Immature natural killer cell (primary cell): ENCODE data around the gene KCNQ1. TPM values are rescaled to one million over a fixed set of nuclear protein-coding genes. Genes with fewer than 3 reads are reported as not detected.

ENCODE experiments used
- DNase-seq, 3 donors: peaks; one replicate each; pipeline ENCODE4 v3.0.0; 2022; ENCODE audit warnings: mixed read lengths in 1 of 3
- H3K27ac Mint-ChIP-seq, 6 donors: one replicate each; pipeline ENCODE4 v1.8.0; 2020; ENCODE audit warnings: mixed read lengths in 6 of 6, mild to moderate bottlenecking in 5 of 6, inconsistent platforms in 4 of 6, moderate library complexity in 3 of 6
- H3K27me3 Mint-ChIP-seq, 3 donors: one replicate each; pipeline ENCODE4 v1.8.0; 2020 to 2021; ENCODE audit warnings: low read depth in 3 of 3, mild to moderate bottlenecking in 3 of 3, mixed read lengths in 3 of 3, moderate library complexity in 3 of 3, inconsistent platforms in 1 of 3
- H3K36me3 Mint-ChIP-seq, 3 donors: one replicate each; pipeline ENCODE4 v1.8.0; 2020; ENCODE audit warnings: mixed read lengths in 3 of 3, inconsistent platforms in 2 of 3, mild to moderate bottlenecking in 2 of 3
- H3K4me1 Mint-ChIP-seq, 2 donors: one replicate each; pipeline ENCODE4 v1.8.0; 2020; ENCODE audit warnings: inconsistent platforms in 2 of 2, mild to moderate bottlenecking in 2 of 2, mixed read lengths in 2 of 2, moderate library complexity in 1 of 2
- H3K4me3 Mint-ChIP-seq, 5 donors: one replicate each; pipeline ENCODE4 v1.8.0; 2020; ENCODE audit warnings: mild to moderate bottlenecking in 5 of 5, mixed read lengths in 5 of 5, inconsistent platforms in 3 of 5, moderate library complexity in 3 of 5
- H3K9me3 Mint-ChIP-seq, 6 donors: one replicate each; pipeline ENCODE4 v1.8.0; 2020; ENCODE audit warnings: mild to moderate bottlenecking in 6 of 6, mixed read lengths in 6 of 6, inconsistent platforms in 4 of 6, moderate library complexity in 3 of 6
- polyA plus RNA-seq, 3 donors: library from polyadenylated mRNA; unstranded; fragments of 300-500 nt; fragmentation: Illumina TruSeq; gene quantifications; one replicate each; pipeline ENCODE4 v1.2.3, GENCODE V29; 2021

KCNQ1 gene
- polyA plus RNA-seq, 3 donors from 2014 or later = 0.13 to 1.1 (median 0.73) TPM

DNA sequence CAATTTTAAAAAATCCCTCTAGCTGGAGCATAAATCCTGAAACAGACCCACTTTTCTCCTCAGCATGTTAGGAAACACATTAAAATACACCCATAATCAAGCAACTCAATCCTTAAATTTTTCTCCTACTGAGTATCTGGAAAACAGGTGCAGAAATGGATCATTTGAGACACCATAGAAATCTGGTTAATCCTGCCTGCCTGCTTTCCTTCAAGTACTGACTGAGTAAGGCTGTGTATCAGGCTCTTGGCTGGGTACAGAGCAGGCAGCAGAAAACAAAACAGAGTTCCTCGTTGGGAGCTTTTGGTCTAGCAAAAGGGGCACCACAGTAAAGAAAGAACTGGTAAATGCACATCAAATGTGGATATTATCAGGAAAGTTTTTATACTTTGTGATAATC lies 253.1 kb downstream of the KCNQ1 start:
- no peak overlapping the region for H3K27ac Mint-ChIP-seq
- H3K9me3 Mint-ChIP-seq = no peaks in the 10 kb centered on the region
- no peaks in the 10 kb centered on the region for H3K36me3 Mint-ChIP-seq
- peaks cover 13 to 18% of the 10 kb centered on the region in 2 donors for H3K4me1 Mint-ChIP-seq
- H3K4me3 Mint-ChIP-seq = peak overlapping the region in 3 of 5 donors; percentile 8 to 87 (median 80)
- DNase-seq = no peak
- peaks cover 9 to 13% (median 9%) of the 10 kb centered on the region in 3 donors for H3K27me3 Mint-ChIP-seq

DNA sequence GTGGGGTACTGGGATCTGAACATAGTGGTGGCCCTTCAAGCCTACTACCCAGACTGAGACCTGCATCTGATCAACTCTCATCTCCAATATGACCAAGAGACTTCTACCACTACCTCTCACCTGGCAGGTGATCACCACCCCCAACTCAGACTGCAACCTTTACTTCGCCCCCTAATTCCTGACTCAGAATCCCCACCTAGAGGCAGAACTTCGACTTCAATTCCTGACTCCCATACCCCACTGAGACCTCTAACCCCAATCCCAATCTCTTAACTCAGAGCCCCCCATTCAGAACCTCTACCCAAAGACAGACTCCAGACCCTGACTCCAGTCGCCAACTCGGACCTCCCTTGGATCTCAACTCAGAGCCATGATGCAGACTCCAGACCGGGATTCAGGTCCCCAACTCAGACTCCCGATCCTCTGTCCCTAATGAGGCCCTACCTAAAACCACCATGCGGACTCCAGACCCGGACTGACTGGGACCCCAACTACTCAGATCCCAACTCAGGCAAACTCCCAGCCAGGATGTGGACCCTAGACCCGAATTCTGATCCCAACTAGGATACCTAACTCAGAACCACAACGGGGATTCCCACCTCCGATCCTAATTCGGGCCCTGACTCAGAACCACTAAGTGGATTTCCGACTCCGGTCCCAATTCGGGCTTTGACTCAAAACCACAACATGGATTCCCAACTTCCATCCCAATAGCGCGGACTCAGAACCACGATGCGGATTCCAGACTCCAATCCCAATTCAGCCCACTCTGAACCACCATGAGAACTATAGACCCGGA lies 253.8 kb downstream of the KCNQ1 start:
- no peaks in the 10 kb centered on the region for H3K36me3 Mint-ChIP-seq
- peak overlapping the region in 2 of 6 donors; percentile 14 to 57 for H3K27ac Mint-ChIP-seq
- no peaks in the 10 kb centered on the region for H3K9me3 Mint-ChIP-seq
- peaks cover 13 to 18% of the 10 kb centered on the region in 2 donors for H3K4me1 Mint-ChIP-seq
- DNase-seq = no peak
- H3K27me3 Mint-ChIP-seq = peaks cover 9 to 13% (median 9%) of the 10 kb centered on the region in 3 donors
- H3K4me3 Mint-ChIP-seq = peak overlapping the region; percentile 77 to 87 (median 80)

DNA sequence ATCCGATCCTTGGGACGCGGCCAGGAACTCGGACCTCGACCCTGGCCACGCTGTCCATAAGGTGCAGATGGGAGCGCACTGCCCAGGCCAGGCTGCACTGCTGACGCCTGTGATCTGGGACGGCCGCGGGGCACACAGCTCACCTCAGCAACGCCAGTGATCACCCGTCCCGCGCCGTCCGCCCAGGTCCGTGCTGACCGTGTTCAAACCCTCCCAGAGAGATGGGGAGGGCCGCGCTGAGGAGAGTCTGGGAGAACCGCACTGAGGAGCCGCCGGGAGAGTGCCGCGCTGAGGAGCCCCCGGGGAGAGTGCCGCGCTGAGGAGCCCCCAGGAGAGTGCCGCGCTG lies 254.3 kb downstream of the KCNQ1 start:
- Mint-ChIP-seq H3K4me3 (peak overlapping the region; percentile 77 to 87 (median 80)), H3K27me3 (peaks cover 9 to 14% (median 9%) of the 10 kb centered on the region in 3 donors), H3K27ac (peak overlapping the region in 1 of 6 donors; percentile 57), H3K9me3 (no peaks in the 10 kb centered on the region), H3K4me1 (peaks cover 13 to 15% of the 10 kb centered on the region in 2 donors), H3K36me3 (no peaks in the 10 kb centered on the region)
- DNase-seq = no peak

DNA sequence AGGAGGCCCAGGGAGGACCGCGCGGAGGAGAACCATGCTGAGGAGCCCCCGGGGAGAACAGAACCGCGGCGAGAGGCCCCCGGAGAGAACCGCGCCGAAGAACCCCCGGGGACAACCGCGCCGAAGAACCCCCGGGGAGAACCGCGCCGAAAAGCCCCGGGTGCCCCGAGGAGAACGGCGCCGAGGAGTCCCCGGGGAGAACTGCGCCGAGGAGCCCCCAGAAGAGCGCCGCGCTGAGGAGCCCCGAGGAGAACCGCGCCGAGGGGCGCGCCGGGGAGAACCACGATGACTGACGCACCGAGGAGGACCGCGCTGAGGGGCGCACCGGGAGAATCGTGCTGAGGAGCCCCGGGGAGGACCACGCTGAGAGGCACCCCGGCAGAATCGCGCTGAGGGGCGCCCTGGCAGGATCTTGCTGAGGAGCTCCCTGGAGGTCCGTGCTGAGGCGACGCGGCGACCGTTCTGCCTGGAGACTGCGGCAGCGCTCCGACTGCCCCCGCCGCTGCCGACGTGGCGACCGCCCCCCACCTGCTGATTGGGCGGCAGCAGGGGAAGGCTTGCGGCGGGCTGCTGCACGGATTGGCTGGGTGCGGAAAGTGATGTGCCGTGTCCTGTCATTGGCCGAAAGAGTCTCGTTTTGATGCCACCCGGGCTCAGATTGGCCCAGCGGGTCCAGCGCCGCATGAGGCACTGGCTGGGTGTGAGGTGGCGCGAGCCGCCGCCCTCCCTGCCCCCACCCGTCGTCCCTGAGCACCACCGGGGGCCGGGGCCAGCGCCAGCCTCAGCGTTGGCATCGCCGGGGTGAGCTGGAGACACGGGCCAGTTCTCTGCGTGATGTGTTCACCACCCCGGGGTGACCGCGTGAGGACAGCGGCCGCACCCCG lies 255.0 kb downstream of the KCNQ1 start, which contains the start of gene KCNQ1OT1:
TSS of gene KCNQ1OT1 (minus strand) at position 464 of the 884 bp plus-strand sequence.
- peak within 1 kb of the TSS; percentile 77 to 87 (median 80) for H3K4me3 Mint-ChIP-seq
- H3K4me1 Mint-ChIP-seq = peaks cover 11 to 13% of the 10 kb centered on the region in 2 donors
- DNase-seq = peak; percentile 89 to 91 (median 90)
- peak within 1 kb of the TSS in 3 of 6 donors; percentile 55 to 67 (median 57) for H3K27ac Mint-ChIP-seq
- H3K27me3 Mint-ChIP-seq = peaks cover 9 to 16% (median 11%) of the 10 kb centered on the region in 3 donors
- H3K36me3 Mint-ChIP-seq = no peaks in the 10 kb centered on the region
- H3K9me3 Mint-ChIP-seq = no peaks in the 10 kb centered on the region

DNA sequence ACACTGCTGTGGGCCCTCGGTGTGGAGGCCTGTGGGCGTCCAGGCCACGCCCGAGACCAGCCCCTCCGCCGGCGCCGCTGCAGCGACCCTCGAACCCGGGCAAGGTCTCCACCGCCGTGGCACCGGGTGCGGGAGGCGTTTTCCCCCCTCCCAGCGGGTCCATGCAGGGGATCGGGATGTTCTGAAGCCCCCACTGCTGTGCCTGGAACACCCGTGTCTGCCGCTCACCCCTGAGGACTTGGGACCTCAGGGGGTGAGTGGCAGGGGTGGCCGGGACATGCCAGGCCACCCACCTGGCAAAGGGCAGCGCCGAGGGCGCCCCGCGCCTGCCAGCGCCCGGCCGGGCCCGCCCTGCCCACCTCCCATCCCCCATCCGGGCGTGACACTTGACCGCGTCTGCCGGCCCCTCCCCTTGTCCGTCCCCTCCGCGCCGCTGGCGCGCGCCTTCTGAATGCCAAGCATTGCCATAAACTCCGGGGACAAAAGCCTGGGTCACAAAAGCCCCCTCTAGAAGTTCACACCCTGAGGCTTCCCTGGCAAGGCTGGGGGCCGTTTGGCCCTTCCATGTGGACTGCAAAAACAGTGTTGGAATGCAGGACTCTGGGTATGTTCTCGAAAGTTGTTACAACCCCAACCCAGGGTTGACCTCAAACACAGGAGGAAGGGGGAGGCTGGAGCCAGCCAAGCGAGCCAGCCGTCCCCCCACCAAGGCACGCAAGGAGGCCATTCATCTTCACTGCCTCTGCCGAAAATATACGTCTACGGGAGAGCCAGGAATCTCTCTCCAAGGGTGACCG lies 255.8 kb downstream of the KCNQ1 start:
- Mint-ChIP-seq H3K27me3 (peaks cover 9 to 16% (median 9%) of the 10 kb centered on the region in 3 donors), H3K9me3 (no peaks in the 10 kb centered on the region), H3K4me1 (peaks cover 11 to 13% of the 10 kb centered on the region in 2 donors), H3K36me3 (no peaks in the 10 kb centered on the region), H3K27ac (peak overlapping the region in 2 of 6 donors; percentile 14 to 34), H3K4me3 (peak overlapping the region; percentile 49 to 87 (median 77))
- peak; percentile 24 to 37 (median 34) for DNase-seq

DNA sequence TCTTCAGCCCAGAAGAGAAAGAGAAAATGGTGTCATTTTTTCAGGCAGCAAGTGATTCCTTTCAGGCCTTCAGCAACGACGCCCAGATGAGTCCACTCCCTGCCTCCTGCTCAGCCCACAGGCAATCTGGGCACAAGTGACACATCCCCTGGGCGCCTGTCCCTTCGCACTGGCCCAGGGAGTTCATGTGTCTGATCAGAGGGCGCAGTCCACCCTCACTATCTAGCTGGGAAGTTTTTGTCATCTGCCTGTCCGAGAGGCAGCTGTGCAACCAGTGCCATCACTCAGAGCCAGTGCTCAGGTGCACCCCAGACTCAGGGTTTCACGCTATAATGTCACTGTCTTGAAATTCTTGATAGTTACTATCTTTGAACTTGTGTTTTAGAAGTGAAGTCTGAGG lies 256.4 kb downstream of the KCNQ1 start:
- Mint-ChIP-seq H3K36me3 (no peaks in the 10 kb centered on the region), H3K27ac (peak overlapping the region in 2 of 6 donors; percentile 28 to 34), H3K4me3 (peak overlapping the region in 4 of 5 donors; percentile 60 to 74 (median 67)), H3K9me3 (no peaks in the 10 kb centered on the region), H3K27me3 (peaks cover 9 to 16% (median 9%) of the 10 kb centered on the region in 3 donors), H3K4me1 (peaks cover 11 to 13% of the 10 kb centered on the region in 2 donors)
- no peak for DNase-seq

DNA sequence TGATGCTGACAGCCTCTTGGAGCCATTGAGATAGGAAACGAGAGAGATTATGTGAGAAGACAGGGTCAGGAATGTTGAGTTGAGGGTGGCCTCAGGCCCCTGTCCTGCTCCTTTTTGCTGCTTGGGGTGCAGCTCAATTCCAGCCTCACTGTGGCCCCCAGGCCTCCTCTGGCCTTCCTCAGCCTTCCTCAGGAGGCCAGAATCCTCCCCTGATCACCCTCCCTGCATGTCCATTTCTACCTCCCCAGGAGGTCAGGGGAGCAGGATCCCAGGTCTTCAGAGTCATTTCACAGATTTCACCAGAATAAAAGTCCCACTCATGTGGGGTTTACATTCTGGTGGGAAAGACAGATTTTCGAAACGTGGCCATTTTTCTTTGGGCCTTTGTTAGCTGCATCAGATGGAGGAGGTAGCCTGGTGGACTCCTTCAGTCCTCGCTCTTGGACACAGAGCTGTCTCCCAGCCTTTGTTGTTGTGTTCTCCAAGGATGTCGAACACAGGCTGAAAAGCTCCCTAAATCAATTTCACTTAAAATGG lies 257.2 kb downstream of the KCNQ1 start:
- no peak for DNase-seq
- Mint-ChIP-seq H3K27ac (peak overlapping the region in 1 of 6 donors; percentile 55), H3K4me3 (peak overlapping the region in 4 of 5 donors; percentile 47 to 68 (median 63)), H3K27me3 (peaks cover 9 to 18% (median 9%) of the 10 kb centered on the region in 3 donors), H3K4me1 (peaks cover 11 to 13% of the 10 kb centered on the region in 2 donors), H3K9me3 (no peaks in the 10 kb centered on the region), H3K36me3 (no peaks in the 10 kb centered on the region)

DNA sequence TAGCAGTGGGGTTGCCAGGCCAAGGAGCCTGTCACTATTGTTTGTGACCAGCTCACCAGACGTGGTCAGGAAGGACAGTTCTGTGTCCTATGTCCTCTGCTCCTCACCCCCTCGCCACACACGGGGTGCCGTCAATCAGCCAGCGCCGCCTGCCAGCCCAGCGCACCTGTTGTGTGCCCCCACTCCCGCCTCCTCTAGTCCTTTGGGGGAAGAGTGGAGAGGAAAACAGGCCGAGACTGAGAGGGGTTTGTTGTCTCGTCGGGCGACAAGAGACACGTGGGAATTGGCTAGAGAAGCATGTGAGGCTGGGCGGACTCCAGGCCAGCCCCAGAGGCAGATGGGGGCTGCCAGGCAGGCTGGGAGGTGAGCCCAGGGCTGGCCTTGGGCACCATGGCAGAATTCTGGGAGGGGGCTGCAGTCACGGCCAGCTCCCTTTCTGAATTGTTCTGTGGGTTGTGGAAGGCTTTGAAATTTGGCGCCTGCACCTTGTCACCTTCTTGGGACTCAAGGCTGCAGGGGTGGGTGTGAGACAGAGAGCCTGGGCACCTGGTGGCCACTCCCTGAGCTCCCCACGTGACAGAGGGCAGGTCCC lies 258.1 kb downstream of the KCNQ1 start:
- no peak overlapping the region for H3K27ac Mint-ChIP-seq
- no peak for DNase-seq

DNA sequence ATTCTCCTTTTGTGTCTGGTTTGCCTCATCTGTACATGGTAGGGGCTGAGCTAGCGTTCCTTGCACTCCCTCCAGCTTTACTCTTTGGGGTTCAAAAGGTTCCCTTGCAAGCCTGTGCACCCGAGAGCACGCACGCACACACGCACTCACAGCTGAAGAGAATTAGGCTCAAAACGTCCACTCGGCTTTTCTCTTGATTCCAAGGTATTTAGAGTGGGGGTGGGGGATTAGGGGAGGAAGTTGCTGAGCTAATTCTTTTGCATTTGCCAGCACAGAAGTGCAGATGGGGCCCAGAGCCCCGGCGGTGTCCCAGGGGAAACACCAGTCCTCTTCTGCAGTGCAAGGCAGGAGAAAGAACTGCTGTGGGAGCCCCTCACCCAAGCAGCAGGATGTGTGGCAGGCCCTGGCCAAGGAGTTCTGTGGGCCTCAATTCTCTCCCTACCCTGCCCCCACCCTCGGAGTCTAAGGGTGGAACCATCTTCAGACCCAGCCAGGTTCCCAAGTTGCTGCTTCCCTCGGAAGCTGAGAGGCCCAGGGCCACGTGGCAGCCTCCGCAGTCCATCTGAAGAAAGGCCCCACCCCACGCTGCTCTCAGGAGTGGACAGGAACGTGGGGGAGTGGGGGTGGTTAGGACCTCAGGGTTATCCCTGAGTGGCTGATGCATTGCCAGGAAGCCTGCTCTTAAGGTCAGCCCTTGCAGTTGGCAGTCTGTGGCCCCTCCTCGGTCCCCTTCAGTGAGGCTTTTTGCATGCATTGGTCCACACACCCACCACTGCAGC lies 258.7 kb downstream of the KCNQ1 start:
- no peak overlapping the region for H3K27ac Mint-ChIP-seq
- H3K9me3 Mint-ChIP-seq = no peaks in the 10 kb centered on the region
- no peak overlapping the region for H3K4me3 Mint-ChIP-seq
- no peak for DNase-seq
- H3K27me3 Mint-ChIP-seq = peaks cover 6 to 17% (median 9%) of the 10 kb centered on the region in 3 donors
- H3K36me3 Mint-ChIP-seq = no peaks in the 10 kb centered on the region
- H3K4me1 Mint-ChIP-seq = peaks cover 5 to 7% of the 10 kb centered on the region in 2 donors

More for the DNA sequence above, 258.1 kb downstream of the KCNQ1 start:
- no peak overlapping the region for H3K4me3 Mint-ChIP-seq
- H3K4me1 Mint-ChIP-seq = peaks cover 11 to 12% of the 10 kb centered on the region in 2 donors
- H3K27me3 Mint-ChIP-seq = peaks cover 9 to 18% (median 9%) of the 10 kb centered on the region in 3 donors
- no peaks in the 10 kb centered on the region for H3K9me3 Mint-ChIP-seq
- no peaks in the 10 kb centered on the region for H3K36me3 Mint-ChIP-seq

DNA sequence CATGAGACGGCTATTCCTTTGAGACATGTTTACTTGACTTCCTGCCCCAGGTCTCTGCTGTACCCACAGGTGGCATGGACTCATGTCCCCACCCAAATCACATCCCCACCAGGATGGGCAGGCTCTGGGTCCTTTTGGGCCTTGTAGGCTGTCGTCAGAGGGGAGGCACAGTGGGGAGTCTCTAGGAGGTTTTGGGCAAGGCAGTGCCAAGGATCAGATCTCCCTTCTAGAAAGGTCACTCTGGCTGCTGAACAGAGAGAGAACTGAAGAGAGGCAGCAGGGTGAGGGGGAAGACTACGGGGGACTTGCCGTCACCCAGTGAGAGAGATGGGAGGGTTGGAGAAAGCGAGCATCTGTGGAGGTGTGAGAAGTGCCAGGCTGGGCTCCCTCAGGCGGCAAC lies 259.5 kb downstream of the KCNQ1 start:
- H3K27me3 Mint-ChIP-seq = peaks cover 0 to 12% (median 9%) of the 10 kb centered on the region in 3 donors
- H3K36me3 Mint-ChIP-seq = no peaks in the 10 kb centered on the region
- H3K4me1 Mint-ChIP-seq = no peaks in the 10 kb centered on the region
- DNase-seq = no peak
- no peaks in the 10 kb centered on the region for H3K9me3 Mint-ChIP-seq
- H3K4me3 Mint-ChIP-seq = no peak overlapping the region
- no peak overlapping the region for H3K27ac Mint-ChIP-seq

DNA sequence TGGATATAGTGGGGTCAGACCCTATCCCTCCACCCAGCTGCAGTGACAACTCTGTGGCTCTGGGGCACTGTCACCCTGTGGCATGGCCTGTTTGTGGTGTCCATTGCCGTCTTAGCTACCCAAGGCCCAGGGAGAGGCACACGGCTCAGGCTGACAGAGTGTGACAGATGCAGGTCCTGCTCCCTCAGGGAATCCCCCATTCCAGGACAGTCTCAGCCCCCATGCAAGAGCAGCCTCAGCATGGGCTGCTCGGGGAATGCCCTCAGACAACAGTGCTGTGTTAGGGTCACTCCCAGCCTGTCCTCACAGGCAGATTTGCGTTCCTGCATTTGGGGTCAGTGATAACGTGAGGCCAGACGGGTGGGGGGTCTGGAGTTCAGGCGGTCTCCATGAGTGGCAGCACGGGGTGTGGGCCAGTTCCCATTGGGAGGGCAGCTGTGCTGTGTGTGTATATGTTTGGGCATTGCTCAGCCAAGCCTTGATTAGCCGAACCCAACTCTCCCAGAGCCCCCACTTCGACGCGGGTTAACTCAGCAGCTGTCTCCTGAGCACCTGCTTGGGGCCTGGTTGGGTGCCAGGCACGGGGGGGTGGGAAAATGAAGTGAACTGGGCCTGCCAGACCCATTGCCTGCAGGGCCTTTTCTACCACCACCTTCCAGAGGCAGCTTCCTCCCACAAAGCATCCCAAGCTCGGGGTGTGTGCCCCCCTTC lies 260.2 kb downstream of the KCNQ1 start:
- no peak overlapping the region for H3K4me3 Mint-ChIP-seq
- H3K4me1 Mint-ChIP-seq = no peaks in the 10 kb centered on the region
- DNase-seq = no peak
- H3K9me3 Mint-ChIP-seq = no peaks in the 10 kb centered on the region
- no peak overlapping the region for H3K27ac Mint-ChIP-seq
- peaks cover 0 to 7% (median 5%) of the 10 kb centered on the region in 3 donors for H3K27me3 Mint-ChIP-seq
- H3K36me3 Mint-ChIP-seq = no peaks in the 10 kb centered on the region
